Muscle of leg (tissue), 11 donors: Measurements from ENCODE around the gene NLRP13. TPM values are rescaled to one million over a fixed set of nuclear protein-coding genes. Genes with fewer than 3 reads are reported as not detected.

ENCODE experiments used
- DNase-seq: peaks from one replicate; pipeline ENCODE4 v3.0.0; 2013
- H3K27ac ChIP-seq: one replicate; pipeline ENCODE4 v1.5.1; 2013; ENCODE audit warnings: mild to moderate bottlenecking, low read length, control low read depth
- H3K27me3 ChIP-seq: one replicate; pipeline ENCODE4 v1.6.1; 2013; ENCODE audit warnings: low read length; ENCODE audit not compliant: control insufficient read depth, insufficient read depth
- H3K36me3 ChIP-seq: one replicate; pipeline ENCODE4 v1.6.1; 2013; ENCODE audit warnings: low read length; ENCODE audit not compliant: control insufficient read depth, insufficient read depth
- H3K4me1 ChIP-seq: one replicate; pipeline ENCODE4 v1.6.1; 2013; ENCODE audit warnings: low read length; ENCODE audit not compliant: control insufficient read depth, insufficient read depth
- H3K4me3 ChIP-seq: one replicate; pipeline ENCODE4 v1.5.1; 2013; ENCODE audit warnings: low read length, control low read depth
- H3K9me3 ChIP-seq: replicated peaks from 2 replicates; pipeline ENCODE4 v1.6.1; 2013; ENCODE audit warnings: low read depth, low read length; ENCODE audit not compliant: control insufficient read depth
- WGBS: methylation state at CpG from one replicate; pipeline ENCODE4 v1.1.5; 2013; ENCODE audit warnings: missing lambda C conversion rate; ENCODE audit not compliant: insufficient coverage; 5-methylcytosine and 5-hydroxymethylcytosine counted together
- polyA plus RNA-seq, 8 donors: library from polyadenylated mRNA; unstranded; fragments of 120-200 nt; gene quantifications; one replicate each; pipeline versions ENCODE4 v1.2.1 to v1.2.3, GENCODE V29; 2013; ENCODE audit warnings: inconsistent platforms in 1 of 8, low replicate concordance in 1 of 8; ENCODE audit not compliant: insufficient read length in 8 of 8, insufficient read depth in 1 of 8
- total RNA-seq: library from RNA; stranded (reverse); fragments of 120-200 nt; gene quantifications from one replicate; pipeline ENCODE4 v1.2.4, GENCODE V29; 2013

Gene NLRP13
- total and polyA plus RNA-seq, 9 donors, result not detected

- 91% methylated on average over 23 of the region's 23 CpGs for WGBS
- peaks cover 41% of the 10 kb centered on the region for H3K9me3 ChIP-seq
- DNase-seq, result no peak
- no peaks in the 10 kb centered on the region for H3K36me3 ChIP-seq
- H3K4me3 ChIP-seq, result no peak overlapping the region
- H3K27me3 ChIP-seq, result no peaks in the 10 kb centered on the region
- H3K4me1 ChIP-seq, result no peaks in the 10 kb centered on the region
- no peak overlapping the region for H3K27ac ChIP-seq
Measured at GRCh38 chr19:55857974-55858373, 74.2 kb downstream of the NLRP13 start.

DNA sequence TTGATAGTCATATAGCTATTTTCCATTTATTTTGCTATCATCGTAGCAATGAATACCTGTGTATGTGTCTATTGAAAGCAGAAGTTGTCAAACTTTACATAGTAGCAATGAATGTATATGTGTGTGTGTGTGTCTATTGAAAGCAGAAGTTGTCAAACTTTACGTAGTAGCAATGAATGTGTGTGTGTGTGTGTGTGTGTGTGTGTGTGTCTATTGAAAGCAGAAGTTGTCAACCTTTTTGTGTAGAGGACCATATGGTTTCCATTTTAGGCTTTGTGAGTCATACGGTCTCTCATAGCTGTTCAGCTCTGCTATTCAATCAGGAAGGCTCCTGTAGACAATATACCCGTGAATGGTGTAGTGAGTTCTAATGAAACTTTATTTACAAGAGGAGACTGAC, 75.0 kb downstream of the NLRP13 start:
- H3K4me1 ChIP-seq, result no peaks in the 10 kb centered on the region
- no peaks in the 10 kb centered on the region for H3K36me3 ChIP-seq
- H3K27ac ChIP-seq, result no peak overlapping the region
- peaks cover 42% of the 10 kb centered on the region for H3K9me3 ChIP-seq
- WGBS, result 82% methylated on average over 2 of the region's 4 CpGs
- H3K4me3 ChIP-seq, result no peak overlapping the region
- H3K27me3 ChIP-seq, result no peaks in the 10 kb centered on the region
- DNase-seq, result no peak

- Histone ChIP-seq H3K27ac (no peak overlapping the region), H3K9me3 (peaks cover 35% of the 10 kb centered on the region), H3K36me3 (no peaks in the 10 kb centered on the region), H3K4me1 (no peaks in the 10 kb centered on the region), H3K4me3 (no peak overlapping the region), H3K27me3 (no peaks in the 10 kb centered on the region)
- DNase-seq, result no peak
- no CpG with 5 or more reads among the region's 1 CpG for WGBS
Measured at GRCh38 chr19:55855160-55855559, 77.0 kb downstream of the NLRP13 start.

Other genes with a start within 250 kb of the NLRP13 start
- gene NLRP9, start 193.9 kb downstream of the NLRP13 start, total RNA-seq, result not detected
- not detected for gene NLRP9, start 193.9 kb downstream of the NLRP13 start, polyA plus RNA-seq
- gene RFPL4A, start 173.2 kb downstream of the NLRP13 start, total RNA-seq, result 0.62 TPM
- under 1 TPM in 5 of 8 donors, not detected in 3; 0.23 to 0.86 (median 0.51) TPM for gene RFPL4A, start 173.2 kb downstream of the NLRP13 start, polyA plus RNA-seq
- 0.66 TPM for gene RFPL4AL1, start 163.2 kb downstream of the NLRP13 start, total RNA-seq
- 1 to 10 TPM in 1 of 8 donors, under 1 TPM in 5, not detected in 2; 0.22 to 1.2 (median 0.56) TPM for gene RFPL4AL1, start 163.2 kb downstream of the NLRP13 start, polyA plus RNA-seq
- not detected for gene NLRP11, start 100.3 kb downstream of the NLRP13 start, total RNA-seq
- under 1 TPM in 1 of 8 donors, not detected in 7; 0.04 TPM for gene NLRP11, start 100.3 kb downstream of the NLRP13 start, polyA plus RNA-seq
- gene NLRP4, start 95.8 kb downstream of the NLRP13 start, total RNA-seq, result not detected
- gene NLRP4, start 95.8 kb downstream of the NLRP13 start, polyA plus RNA-seq, result not detected
- not detected for gene NLRP8, start 15.5 kb upstream of the NLRP13 start, total RNA-seq
- under 1 TPM in 1 of 8 donors, not detected in 7; 0.03 TPM for gene NLRP8, start 15.5 kb upstream of the NLRP13 start, polyA plus RNA-seq
- not detected for gene NLRP5, start 54.4 kb upstream of the NLRP13 start, total RNA-seq
- not detected for gene NLRP5, start 54.4 kb upstream of the NLRP13 start, polyA plus RNA-seq
- gene ZNF787, start 189.0 kb upstream of the NLRP13 start, total RNA-seq, result 22.9 TPM
- gene ZNF787, start 189.0 kb upstream of the NLRP13 start, polyA plus RNA-seq, result 10 to 100 TPM; 22.0 to 34.4 (median 24.9) TPM
- 10.5 TPM for gene ZNF444, start 209.0 kb upstream of the NLRP13 start, total RNA-seq
- gene ZNF444, start 209.0 kb upstream of the NLRP13 start, polyA plus RNA-seq, result 10 to 100 TPM; 17.9 to 26.2 (median 19.9) TPM
- not detected for gene GALP, start 243.7 kb upstream of the NLRP13 start, total RNA-seq
- gene GALP, start 243.7 kb upstream of the NLRP13 start, polyA plus RNA-seq, result not detected